CD14-positive monocyte (primary cell): ENCODE measurements around the gene PLD3. TPM values are rescaled to one million over a fixed set of nuclear protein-coding genes. Genes with fewer than 3 reads are reported as not detected.

Source experiments
- DNase-seq, 3 donors: peaks; one replicate each; pipeline ENCODE4 v3.0.0-alpha.2; 2011 to 2022
- H2AFZ ChIP-seq: 2 replicates; pipeline ENCODE4 v1.6.0; 2012; ENCODE audit warnings: mild to moderate bottlenecking, low read depth, low read length, inconsistent platforms; ENCODE audit not compliant: insufficient read depth, poor library complexity, severe bottlenecking
- H3K27ac ChIP-seq, 2 donors: 1 replicate in 1 of 2; 2 replicates in 1 of 2; pipeline ENCODE4 v1.5.1; 2012 to 2013; ENCODE audit warnings: low read length in 2 of 2, control low read depth in 1 of 2, inconsistent platforms in 1 of 2, low read depth in 1 of 2, mild to moderate bottlenecking in 1 of 2
- H3K27me3 ChIP-seq, 2 donors: one replicate each; pipeline versions ENCODE4 v1.6.0 to v1.6.1; 2011 to 2013; ENCODE audit warnings: low read length in 2 of 2; ENCODE audit not compliant: control insufficient read depth in 2 of 2, insufficient read depth in 2 of 2
- H3K36me3 ChIP-seq, 2 donors: replicated peaks in 1 of 2; 1 replicate in 1 of 2; 2 replicates in 1 of 2; pipeline versions ENCODE4 v1.5.1 to v1.6.1; 2012 to 2013; ENCODE audit warnings: low read length in 2 of 2, control low read depth in 1 of 2, inconsistent platforms in 1 of 2, mild to moderate bottlenecking in 1 of 2; ENCODE audit not compliant: insufficient read depth in 2 of 2, control insufficient read depth in 1 of 2
- H3K4me1 ChIP-seq, 2 donors: 1 replicate in 1 of 2; 2 replicates in 1 of 2; pipeline versions ENCODE4 v1.5.1 to v1.6.1; 2012 to 2013; ENCODE audit warnings: low read length in 2 of 2, control low read depth in 1 of 2, inconsistent platforms in 1 of 2, mild to moderate bottlenecking in 1 of 2, moderate library complexity in 1 of 2; ENCODE audit not compliant: insufficient read depth in 2 of 2, control insufficient read depth in 1 of 2
- H3K4me2 ChIP-seq: replicated peaks from 2 replicates; pipeline ENCODE3; 2012; ENCODE audit warnings: low read length, moderate library complexity, mild to moderate bottlenecking; ENCODE audit not compliant: poor library complexity, severe bottlenecking; ENCODE audit errors: extremely low read depth
- H3K4me3 ChIP-seq, 3 experiments: fragments of 200-600 bp in 1 of 3; sonication (generic) in 1 of 3; replicated peaks in 1 of 3; 1 replicate in 2 of 3; 2 replicates in 1 of 3; pipeline ENCODE4 v1.5.1; 2011 to 2013; ENCODE audit warnings: low read length in 3 of 3, mild to moderate bottlenecking in 3 of 3, control low read depth in 2 of 3, low read depth in 2 of 3, inconsistent platforms in 1 of 3, moderate library complexity in 1 of 3
- H3K79me2 ChIP-seq: 2 replicates; pipeline ENCODE4 v1.6.0; 2012; ENCODE audit warnings: mild to moderate bottlenecking, control low read depth, inconsistent platforms, low read length, moderate library complexity; ENCODE audit not compliant: insufficient read depth
- H3K9ac ChIP-seq: 2 replicates; pipeline ENCODE4 v1.6.0; 2017; ENCODE audit warnings: low read length, mild to moderate bottlenecking; ENCODE audit not compliant: insufficient read depth, poor library complexity, severe bottlenecking
- H3K9me3 ChIP-seq, 2 donors: replicated peaks in 1 of 2; 1 replicate in 1 of 2; 2 replicates in 1 of 2; pipeline versions ENCODE4 v1.5.1 to v1.6.1; 2012 to 2013; ENCODE audit warnings: low read length in 2 of 2, control low read depth in 1 of 2; ENCODE audit not compliant: control insufficient read depth in 1 of 2, insufficient read depth in 1 of 2
- H4K20me1 ChIP-seq: 2 replicates; pipeline ENCODE4 v1.6.0; 2012; ENCODE audit warnings: mild to moderate bottlenecking, low read length, control low read depth, moderate library complexity; ENCODE audit not compliant: insufficient read depth
- H3K27ac Mint-ChIP-seq, 7 donors: one replicate each; pipeline ENCODE4 v1.8.0; 2020; ENCODE audit warnings: mild to moderate bottlenecking in 7 of 7, mixed read lengths in 7 of 7, moderate library complexity in 6 of 7, inconsistent platforms in 2 of 7
- H3K27me3 Mint-ChIP-seq, 3 donors: one replicate each; pipeline ENCODE4 v1.8.0; 2021 to 2022; ENCODE audit warnings: low read depth in 3 of 3, mild to moderate bottlenecking in 3 of 3, mixed read lengths in 3 of 3, moderate library complexity in 3 of 3, inconsistent platforms in 1 of 3
- H3K36me3 Mint-ChIP-seq, 2 donors: one replicate each; pipeline ENCODE4 v1.8.0; 2020; ENCODE audit warnings: mixed read lengths in 2 of 2, inconsistent platforms in 1 of 2, mild to moderate bottlenecking in 1 of 2
- H3K4me1 Mint-ChIP-seq: one replicate; pipeline ENCODE4 v1.8.0; 2020; ENCODE audit warnings: mild to moderate bottlenecking, mixed read lengths
- H3K4me3 Mint-ChIP-seq, 2 donors: one replicate each; pipeline ENCODE4 v1.8.0; 2020; ENCODE audit warnings: mild to moderate bottlenecking in 2 of 2, mixed read lengths in 2 of 2, moderate library complexity in 1 of 2
- H3K9me3 Mint-ChIP-seq, 7 donors: one replicate each; pipeline ENCODE4 v1.8.0; 2020 to 2022; ENCODE audit warnings: mixed read lengths in 7 of 7, mild to moderate bottlenecking in 6 of 7, moderate library complexity in 6 of 7, inconsistent platforms in 2 of 7
- CTCF ChIP-seq: fragments of 200-600 bp; IDR thresholded peaks from one replicate; pipeline ENCODE4 v1.8.0; 2022; ENCODE audit warnings: antibody characterized with exemption, mild to moderate bottlenecking
- WGBS: methylation state at CpG from one replicate; pipeline ENCODE4 v1.1.5; 2013; ENCODE audit warnings: missing lambda C conversion rate; ENCODE audit not compliant: insufficient coverage; 5-methylcytosine and 5-hydroxymethylcytosine counted together
- intact Hi-C, 2 donors: fragments of 100-400 bp; cut with micrococcal nuclease; formaldehyde crosslinking; loops; one replicate each; pipeline versions ENCODE4 v1.15.0 to v1.15.1; 2023
- polyA plus RNA-seq, 3 donors: library from polyadenylated mRNA; depleted of rRNA in 1 of 3; unstranded in 2 of 3; stranded (reverse) in 1 of 3; fragments of 300-500 nt in 2 of 3; fragments of >200 nt in 1 of 3; fragmentation: Illumina TruSeq in 2 of 3; gene quantifications; 1 replicate in 2 of 3; 2 replicates in 1 of 3; pipeline ENCODE4 v1.2.3, GENCODE V29; 2012 to 2021

The PLD3 gene
- polyA plus RNA-seq, 3 donors = 168 to 334 (median 170) TPM

DNA sequence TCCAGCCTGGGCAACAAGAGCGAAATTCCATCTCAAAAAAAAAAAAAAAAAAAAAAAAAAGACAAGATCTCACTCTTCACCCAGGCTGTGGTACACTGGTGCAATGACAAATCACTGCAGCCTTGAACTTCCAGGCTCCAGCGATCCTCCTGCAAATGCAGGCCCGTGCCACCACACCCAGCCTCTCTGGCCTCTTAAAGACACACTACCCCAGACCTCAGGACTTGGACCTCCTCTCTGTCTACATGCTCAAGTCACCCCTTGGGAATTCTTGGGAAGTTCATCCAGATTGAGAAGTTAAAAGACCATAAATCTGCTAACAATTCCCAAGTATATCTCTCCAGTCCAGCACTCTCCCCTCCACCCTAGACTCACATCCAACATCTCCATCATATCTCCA is 52.1 kb downstream of the PLD3 start:
- Mint-ChIP-seq H3K27me3 (peaks cover 0 to 20% (median 15%) of the 10 kb centered on the region in 3 donors), H3K27ac (no peak overlapping the region), H3K36me3 (peaks cover 0 to 3% of the 10 kb centered on the region in 2 donors), H3K4me3 (no peak overlapping the region), H3K4me1 (peaks cover 27% of the 10 kb centered on the region), H3K9me3 (peaks cover 0 to 3% (median 0%) of the 10 kb centered on the region in 7 donors)
- H3K9ac ChIP-seq = no peak overlapping the region
- 75% methylated on average over 2 of the region's 3 CpGs for WGBS
- H3K79me2 ChIP-seq = no peaks in the 10 kb centered on the region
- H3K4me1 ChIP-seq = peaks cover 18 to 26% of the 10 kb centered on the region in 2 donors
- H3K27ac ChIP-seq = no peak overlapping the region
- no peak overlapping the region for H2AFZ ChIP-seq
- H3K9me3 ChIP-seq = no peaks in the 10 kb centered on the region
- no peaks in the 10 kb centered on the region for H3K27me3 ChIP-seq
- no peaks in the 10 kb centered on the region for H3K36me3 ChIP-seq
- intact Hi-C loops = loop anchor here in 1 of 2 donors (5.0 kb wide), 1 partner anchor 53 kb away; the partner anchor contains the start of genes C19orf47 and PLD3
- TF ChIP-seq CTCF = no peak
- no peak overlapping the region for H3K4me3 ChIP-seq
- no peaks in the 10 kb centered on the region for H4K20me1 ChIP-seq
- no peak for DNase-seq
- no peak overlapping the region for H3K4me2 ChIP-seq

DNA sequence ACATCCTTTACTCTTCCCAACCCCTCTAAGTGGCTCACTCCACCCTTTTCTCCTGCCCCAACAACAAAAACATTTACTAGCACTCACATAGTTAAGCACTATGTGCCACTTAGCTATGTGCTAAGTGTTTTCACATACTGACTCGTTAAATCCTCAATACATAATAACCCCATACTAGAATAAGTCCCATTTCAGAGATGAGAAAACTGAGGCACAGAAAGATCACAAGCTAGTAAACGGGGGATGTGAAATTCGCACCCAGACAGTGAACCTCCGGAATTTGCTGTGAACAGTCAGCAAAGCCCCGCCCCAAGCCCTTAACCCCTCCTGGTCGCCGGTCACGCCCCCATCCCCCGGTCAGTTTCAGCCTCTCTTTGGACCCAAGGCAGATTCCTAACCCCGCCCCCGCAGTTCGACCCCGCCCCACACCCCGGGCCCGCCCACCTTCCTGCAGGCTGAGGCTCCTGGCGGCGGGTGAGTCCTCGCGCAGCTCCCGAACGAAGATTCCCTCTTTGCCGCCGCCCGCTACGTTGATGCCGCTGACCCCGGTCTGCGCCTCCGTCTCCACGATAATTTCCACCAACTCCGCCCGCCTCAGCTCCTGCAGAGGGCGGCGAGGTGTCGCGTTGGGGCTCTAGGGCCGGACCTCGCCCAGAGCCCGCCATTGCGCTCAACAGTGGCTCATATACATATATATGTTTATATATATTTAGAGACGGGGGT is 54.9 kb downstream of the PLD3 start:
- intact Hi-C loops = loop anchor here in 1 of 2 donors (5.0 kb wide), 1 partner anchor 56 kb away; the partner anchor contains the start of genes C19orf47 and PLD3
- 1% methylated on average over 11 of the region's 41 CpGs for WGBS
- Histone ChIP-seq H3K4me1 (peaks cover 23 to 31% of the 10 kb centered on the region in 2 donors), H2AFZ (peak overlapping the region; percentile 91), H3K36me3 (no peaks in the 10 kb centered on the region), H3K79me2 (no peaks in the 10 kb centered on the region), H3K9ac (peak overlapping the region; percentile 57), H3K4me2 (peak overlapping the region; percentile 91), H3K4me3 (peak overlapping the region; percentile 27 to 82 (median 76)), H3K27ac (peak overlapping the region; percentile 48 to 67), H3K9me3 (no peaks in the 10 kb centered on the region), H4K20me1 (no peaks in the 10 kb centered on the region), H3K27me3 (no peaks in the 10 kb centered on the region)
- DNase-seq = peak; percentile 71 to 87 (median 81)
- Mint-ChIP-seq H3K36me3 (peaks cover 0 to 3% of the 10 kb centered on the region in 2 donors), H3K27me3 (peaks cover 2 to 12% (median 2%) of the 10 kb centered on the region in 3 donors), H3K4me3 (peak overlapping the region; percentile 89 to 99), H3K27ac (peak overlapping the region; percentile 77 to 97 (median 85)), H3K4me1 (peaks cover 27% of the 10 kb centered on the region), H3K9me3 (peaks cover 0 to 3% (median 0%) of the 10 kb centered on the region in 7 donors)
- TF ChIP-seq CTCF = no peak
